ELR (cell line): ENCODE results near the gene SPG7.

ENCODE experiments used
- DNase-seq: peaks from one replicate; pipeline ENCODE4 v3.0.0-alpha.2; 2015; ENCODE audit warnings: low read depth

Gene SPG7

GRCh38 chr16:89547291-89547690 is 39.1 kb downstream of the SPG7 start:
- DNase-seq, result no peak

GRCh38 chr16:89547860-89548259 is 39.7 kb downstream of the SPG7 start:
- no peak for DNase-seq

- DNase-seq, result no peak
Observed at GRCh38 chr16:89548344-89549006, 40.3 kb downstream of the SPG7 start.

- no peak for DNase-seq
Observed at GRCh38 chr16:89549007-89549700, 41.0 kb downstream of the SPG7 start.

DNA sequence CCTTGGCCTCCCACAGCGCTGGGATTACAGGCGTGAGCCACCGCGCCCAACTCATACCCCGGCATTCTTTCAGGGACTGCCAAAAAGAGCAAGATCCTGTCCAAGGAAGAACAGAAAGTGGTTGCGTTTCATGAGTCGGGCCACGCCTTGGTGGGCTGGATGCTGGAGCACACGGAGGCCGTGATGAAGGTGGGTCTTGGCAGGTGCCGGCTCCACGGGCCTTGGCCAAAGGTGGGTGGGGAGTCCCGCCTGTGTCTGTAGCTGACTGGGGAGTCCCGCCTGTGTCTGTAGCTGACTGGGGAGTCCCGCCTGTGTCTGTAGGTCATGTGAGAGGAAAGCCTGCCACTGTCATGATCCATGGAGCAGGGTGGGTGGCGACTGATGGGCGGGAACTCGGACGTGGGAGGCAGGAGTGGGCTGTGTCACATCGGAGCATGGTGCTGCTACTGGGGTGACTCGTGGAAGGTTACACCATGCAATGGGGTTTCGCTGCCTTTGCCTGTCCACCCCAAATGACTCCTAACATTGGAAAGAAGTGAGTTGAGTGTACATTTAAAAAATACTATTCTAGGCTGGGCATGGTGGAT is 42.3 kb downstream of the SPG7 start:
- peak; percentile 28 for DNase-seq

DNA sequence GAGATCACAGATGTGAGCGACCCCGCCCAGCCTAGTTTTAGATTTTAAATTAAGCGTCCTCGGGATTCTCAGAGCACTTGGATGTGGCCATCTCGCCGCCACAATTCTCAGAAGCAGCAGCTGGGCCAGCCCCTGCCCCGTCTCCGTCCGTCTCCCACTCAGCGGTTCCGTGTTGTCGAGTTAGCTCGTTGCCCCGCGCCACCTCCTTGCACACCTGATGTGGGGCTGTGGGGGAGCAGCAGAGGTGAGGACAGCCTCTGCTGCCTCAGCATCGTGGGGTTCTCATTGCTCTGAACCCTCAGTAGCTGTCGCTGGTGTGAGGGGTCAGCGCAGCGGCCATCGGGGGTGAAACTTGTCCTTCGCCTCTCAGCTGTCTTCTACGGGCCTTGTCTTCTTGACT is 44.1 kb downstream of the SPG7 start:
- DNase-seq, result no peak

DNA sequence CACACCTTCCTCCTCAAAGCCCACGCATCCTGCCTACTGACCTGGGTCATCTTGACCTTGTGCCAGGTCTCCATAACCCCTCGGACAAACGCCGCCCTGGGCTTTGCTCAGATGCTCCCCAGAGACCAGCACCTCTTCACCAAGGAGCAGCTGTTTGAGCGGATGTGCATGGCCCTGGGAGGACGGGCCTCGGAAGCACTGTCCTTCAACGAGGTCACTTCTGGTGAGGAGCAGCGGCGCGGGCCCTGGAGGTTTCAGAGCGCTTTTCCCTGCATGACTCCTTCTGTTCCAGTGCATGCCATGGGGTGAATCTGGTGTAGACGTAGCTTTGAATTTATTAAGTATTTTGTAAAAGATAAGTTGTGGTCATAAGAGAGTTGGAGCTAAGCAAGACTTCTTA is 44.7 kb downstream of the SPG7 start:
- DNase-seq, result no peak

DNA sequence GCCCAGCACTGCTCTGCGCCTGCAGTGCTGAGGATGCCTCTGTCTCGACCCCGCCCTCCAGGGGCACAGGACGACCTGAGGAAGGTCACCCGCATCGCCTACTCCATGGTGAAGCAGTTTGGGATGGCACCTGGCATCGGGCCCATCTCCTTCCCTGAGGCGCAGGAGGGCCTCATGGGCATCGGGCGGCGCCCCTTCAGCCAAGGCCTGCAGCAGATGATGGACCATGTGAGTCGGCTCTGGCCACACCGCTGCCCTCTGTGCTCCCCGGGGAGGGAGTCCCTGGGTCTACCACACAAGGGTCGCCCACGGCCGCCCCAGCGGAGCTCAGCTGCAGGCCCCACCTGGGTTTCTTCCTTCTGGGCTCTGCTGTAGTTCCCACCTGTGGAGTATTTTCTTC is 45.5 kb downstream of the SPG7 start:
- no peak for DNase-seq

DNA sequence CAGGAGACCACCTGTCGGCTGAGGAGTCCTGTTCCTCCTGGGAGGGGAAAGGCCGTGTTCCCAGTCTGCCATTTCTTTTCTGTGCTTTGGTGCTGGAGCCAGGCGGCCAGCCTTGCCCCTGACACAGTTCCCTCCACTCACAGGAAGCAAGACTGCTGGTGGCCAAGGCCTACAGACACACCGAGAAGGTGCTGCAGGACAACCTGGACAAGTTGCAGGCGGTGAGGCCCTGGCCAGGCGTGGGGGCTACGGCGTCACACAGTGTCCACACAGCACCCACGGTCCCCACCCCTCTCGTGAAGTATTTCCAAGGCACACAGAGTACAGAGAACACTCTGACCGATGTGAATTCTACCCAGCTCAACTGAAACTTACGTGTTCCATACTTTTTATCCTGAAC is 46.1 kb downstream of the SPG7 start:
- no peak for DNase-seq

GRCh38 chr16:89555265-89555664 is 47.1 kb downstream of the SPG7 start:
- DNase-seq, result no peak

- no peak for DNase-seq
Observed at GRCh38 chr16:89555780-89556179, 47.6 kb downstream of the SPG7 start.

DNA sequence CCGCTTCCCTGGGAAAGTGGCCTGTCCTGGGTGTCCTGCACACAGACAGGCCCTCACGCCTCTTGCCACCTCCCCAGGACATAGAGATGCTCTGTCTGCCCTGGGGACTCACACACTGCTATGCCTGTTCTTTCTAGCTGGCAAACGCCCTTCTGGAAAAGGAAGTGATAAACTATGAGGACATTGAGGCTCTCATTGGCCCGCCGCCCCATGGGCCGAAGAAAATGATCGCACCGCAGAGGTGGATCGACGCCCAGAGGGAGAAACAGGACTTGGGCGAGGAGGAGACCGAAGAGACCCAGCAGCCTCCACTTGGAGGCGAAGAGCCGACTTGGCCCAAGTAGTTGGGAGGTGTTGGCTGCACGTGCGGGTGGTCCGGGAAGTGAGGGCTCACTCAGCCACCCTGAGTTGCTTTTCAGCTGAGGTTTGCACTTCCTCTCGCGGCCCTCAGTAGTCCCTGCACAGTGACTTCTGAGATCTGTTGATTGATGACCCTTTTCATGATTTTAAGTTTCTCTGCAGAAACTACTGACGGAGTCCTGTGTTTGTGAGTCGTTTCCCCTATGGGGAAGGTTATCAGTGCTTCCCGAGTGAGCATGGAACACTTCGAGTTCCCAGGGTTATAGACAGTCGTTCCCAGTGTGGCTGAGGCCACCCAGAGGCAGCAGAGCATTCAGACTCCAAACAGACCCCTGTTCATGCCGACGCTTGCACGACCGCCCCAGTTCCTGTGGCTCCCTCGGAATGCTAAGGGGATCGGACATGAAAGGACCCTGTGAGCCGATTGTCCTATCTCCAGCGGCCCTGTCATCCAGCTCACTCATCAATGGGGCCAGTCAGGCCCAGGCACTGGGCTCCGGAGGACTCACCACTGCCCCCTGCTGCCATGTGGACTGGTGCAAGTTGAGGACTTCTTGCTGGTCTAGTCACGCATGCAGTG is 48.8 kb downstream of the SPG7 start:
- peak; percentile 80 for DNase-seq

- no peak for DNase-seq
Observed at GRCh38 chr16:89557690-89558490, 49.7 kb downstream of the SPG7 start.

DNA sequence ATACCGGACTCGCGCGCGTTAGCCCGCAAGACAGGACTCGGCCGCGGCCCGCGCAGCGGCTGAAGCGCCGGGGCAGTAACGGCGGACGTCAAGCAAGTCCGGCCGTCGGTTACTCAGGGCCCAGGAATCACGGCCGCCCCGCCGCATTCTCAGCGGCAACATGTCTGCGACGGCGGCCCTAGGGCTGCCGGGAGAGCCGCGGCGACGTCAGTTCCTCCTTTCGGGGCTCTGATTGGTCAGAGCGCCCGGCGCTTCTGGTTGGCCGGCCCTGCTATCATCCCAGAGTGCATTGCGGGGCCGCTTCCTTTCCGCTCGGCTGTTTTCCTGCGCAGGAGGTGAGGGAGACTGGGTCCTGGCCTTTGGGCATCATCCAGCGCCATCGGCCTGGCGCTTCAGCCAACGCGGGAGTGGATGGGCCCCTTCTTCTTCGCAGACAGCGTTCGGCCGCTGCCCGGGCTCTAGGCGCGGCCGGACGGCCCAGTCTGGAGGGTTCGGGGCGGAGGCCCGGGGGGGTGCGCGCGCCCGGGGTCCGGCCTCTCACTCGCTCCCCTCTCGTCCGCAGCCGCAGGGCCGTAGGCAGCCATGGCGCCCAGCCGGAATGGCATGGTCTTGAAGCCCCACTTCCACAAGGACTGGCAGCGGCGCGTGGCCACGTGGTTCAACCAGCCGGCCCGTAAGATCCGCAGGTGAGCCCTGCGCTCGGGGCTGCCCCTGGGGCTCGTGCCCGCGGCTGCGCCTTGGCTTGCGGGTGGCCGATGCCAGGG is 52.4 kb downstream of the SPG7 start, which contains the start of gene RPL13:
TSS of gene RPL13 (plus strand) at position 305 of the 764 bp plus-strand sequence. CDS start at position 583, 278 bp downstream.
- DNase-seq, result peak; percentile 98

GRCh38 chr16:89561142-89561883 is 53.1 kb downstream of the SPG7 start:
- DNase-seq, result peak; percentile 28

DNA sequence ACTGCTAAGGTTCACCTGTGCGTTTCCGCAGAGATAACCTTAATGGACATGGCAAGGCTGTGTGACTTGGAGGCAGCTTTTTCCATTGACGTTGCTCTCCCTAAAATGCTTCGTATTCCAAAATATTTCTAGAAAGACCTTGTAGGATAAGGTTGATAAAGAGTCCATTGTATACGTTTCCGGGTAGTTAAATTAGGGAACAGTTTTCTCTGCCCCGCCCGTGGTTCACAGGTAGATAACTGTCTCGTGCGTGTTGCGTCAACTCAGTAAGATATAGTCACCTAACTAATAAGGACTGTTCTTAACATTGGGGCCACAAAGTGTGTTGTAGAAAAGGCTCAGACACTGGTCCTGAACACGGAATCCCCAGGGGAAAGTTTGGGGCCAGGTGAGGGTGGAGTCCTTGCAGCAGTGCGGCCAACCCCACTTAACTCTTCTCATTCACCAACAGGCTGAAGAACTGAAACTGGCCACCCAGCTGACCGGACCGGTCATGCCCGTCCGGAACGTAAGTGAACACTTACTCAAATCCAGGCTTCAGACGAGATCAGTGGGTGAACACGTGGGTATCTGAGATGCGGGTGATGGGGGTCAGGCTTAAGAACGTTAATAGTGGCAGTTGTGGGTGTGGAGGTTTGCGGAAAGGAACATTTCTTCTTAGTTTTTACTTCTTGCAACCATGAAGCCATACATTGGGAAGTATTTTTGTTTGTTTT is 53.8 kb downstream of the SPG7 start:
- DNase-seq, result peak; percentile 47

- no peak for DNase-seq
Observed at GRCh38 chr16:89562939-89563338, 54.7 kb downstream of the SPG7 start.

DNA sequence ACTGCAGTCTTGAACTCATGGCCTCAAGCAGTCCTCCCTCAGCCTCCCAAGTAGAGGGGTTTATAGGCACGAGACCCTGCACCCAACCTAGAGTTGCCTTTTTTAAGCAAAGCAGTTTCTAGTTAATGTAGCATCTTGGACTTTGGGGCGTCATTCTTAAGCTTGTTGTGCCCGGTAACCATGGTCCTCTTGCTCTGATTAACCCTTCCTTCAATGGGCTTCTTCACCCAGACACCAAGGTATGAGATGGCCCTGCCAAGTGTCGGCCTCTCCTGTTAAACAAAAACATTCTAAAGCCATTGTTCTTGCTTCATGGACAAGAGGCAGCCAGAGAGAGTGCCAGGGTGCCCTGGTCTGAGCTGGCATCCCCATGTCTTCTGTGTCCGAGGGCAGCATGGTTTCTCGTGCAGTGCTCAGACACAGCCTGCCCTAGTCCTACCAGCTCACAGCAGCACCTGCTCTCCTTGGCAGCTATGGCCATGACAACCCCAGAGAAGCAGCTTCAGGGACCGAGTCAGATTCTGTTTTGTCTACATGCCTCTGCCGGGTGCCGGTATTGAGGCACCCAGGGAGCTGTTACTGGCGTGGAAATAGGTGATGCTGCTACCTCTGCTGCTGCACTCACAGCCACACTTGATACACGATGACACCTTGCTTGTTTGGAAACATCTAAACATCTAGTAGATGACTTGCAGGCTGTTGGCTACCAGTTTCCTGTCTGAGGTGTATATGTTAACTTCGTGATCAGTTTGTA is 55.6 kb downstream of the SPG7 start:
- peak; percentile 38 for DNase-seq
